Hepatocyte (in vitro differentiated cells): ENCODE measurements around the gene KDM4C.

Experiments
- CTCF ChIP-seq: fragments of 200-600 bp; sonication (generic); IDR thresholded peaks from 2 replicates; pipeline ENCODE4 v1.5.1; 2016; ENCODE audit warnings: antibody characterized with exemption, mild to moderate bottlenecking; ENCODE audit not compliant: poor library complexity
- EZH2 ChIP-seq: fragments of 200-600 bp; sonication (generic); IDR thresholded peaks from 2 replicates; pipeline ENCODE4 v1.6.1; 2016; ENCODE audit warnings: antibody characterized with exemption, mild to moderate bottlenecking, borderline replicate concordance
- EZH2phosphoT487 ChIP-seq: fragments of 200-600 bp; sonication (generic); IDR thresholded peaks from one replicate; pipeline ENCODE4 v1.6.1; 2018; ENCODE audit warnings: antibody characterized with exemption, mild to moderate bottlenecking, low read depth, moderate library complexity; ENCODE audit not compliant: unreplicated experiment, severe bottlenecking

DNA sequence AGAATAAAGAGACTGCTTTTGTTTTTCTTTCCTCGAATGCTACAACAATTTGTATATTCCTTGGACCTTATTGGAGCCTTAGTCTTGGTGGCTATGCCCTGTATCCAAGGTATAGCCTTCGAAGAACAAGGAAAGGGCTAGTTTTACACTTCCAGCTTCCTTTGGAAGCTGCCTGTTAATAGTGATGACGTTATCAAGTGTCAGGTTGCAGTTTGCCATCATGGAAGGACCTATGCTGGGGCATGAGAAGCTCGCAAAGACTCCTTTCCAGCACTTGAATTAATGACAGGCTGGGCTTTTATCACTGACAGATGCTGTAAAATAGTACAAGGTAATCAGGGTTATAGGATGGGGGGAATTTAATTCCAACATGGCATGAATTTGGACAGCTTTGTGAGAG is 157.9 kb downstream of the KDM4C start:
- TF ChIP-seq CTCF (no peak), EZH2 (no peak), EZH2phosphoT487 (no peak)
